HG02588 (cell line): Measurements from ENCODE around the gene LIFR.

Experiments
- ATAC-seq: cut with Tn5 transposase; IDR thresholded peaks from one replicate; pipeline ENCODE4 v1.9.1; 2021; ENCODE audit warnings: mild to moderate bottlenecking, moderate library complexity; ENCODE audit not compliant: unreplicated experiment

Gene LIFR

GRCh38 chr5:38468202-38468673, 88.2 kb downstream of the LIFR start:
- no peak for ATAC-seq

GRCh38 chr5:38467353-38468040, 88.9 kb downstream of the LIFR start:
- ATAC-seq, result no peak

GRCh38 chr5:38466424-38467189, 89.8 kb downstream of the LIFR start:
- ATAC-seq, result no peak

GRCh38 chr5:38465702-38466423, 90.6 kb downstream of the LIFR start:
- no peak for ATAC-seq

- no peak for ATAC-seq
Observed at GRCh38 chr5:38465061-38465460, 91.4 kb downstream of the LIFR start.

GRCh38 chr5:38463634-38464521, 92.6 kb downstream of the LIFR start:
- ATAC-seq, result no peak

GRCh38 chr5:38462976-38463633, 93.3 kb downstream of the LIFR start:
- ATAC-seq, result no peak

GRCh38 chr5:38458174-38458573, 98.3 kb downstream of the LIFR start:
- ATAC-seq, result no peak

GRCh38 chr5:38456657-38457399, 99.6 kb downstream of the LIFR start:
- no peak for ATAC-seq

- peak; percentile 38 for ATAC-seq
Observed at GRCh38 chr5:38455796-38456330, 100.6 kb downstream of the LIFR start.

- no peak for ATAC-seq
Observed at GRCh38 chr5:38453921-38454320, 102.5 kb downstream of the LIFR start.

GRCh38 chr5:38453506-38453905, 102.9 kb downstream of the LIFR start:
- ATAC-seq, result peak; percentile 99

GRCh38 chr5:38452201-38452600, 104.2 kb downstream of the LIFR start:
- ATAC-seq, result no peak

GRCh38 chr5:38451074-38451725, 105.2 kb downstream of the LIFR start:
- no peak for ATAC-seq

GRCh38 chr5:38450627-38451026, 105.8 kb downstream of the LIFR start:
- ATAC-seq, result no peak

- no peak for ATAC-seq
Observed at GRCh38 chr5:38448568-38449350, 107.7 kb downstream of the LIFR start.

- no peak for ATAC-seq
Observed at GRCh38 chr5:38447786-38448185, 108.7 kb downstream of the LIFR start.

- no peak for ATAC-seq
Observed at GRCh38 chr5:38447056-38447455, 109.4 kb downstream of the LIFR start.
